HPDE6-E6E7 (cell line): Measurements from ENCODE around the gene C6orf136.

Experiments used
- DNase-seq: peaks from one replicate; pipeline ENCODE4 v3.0.0; 2011; ENCODE audit warnings: missing footprints; ENCODE audit errors: extremely low spot score

C6orf136 gene

DNA sequence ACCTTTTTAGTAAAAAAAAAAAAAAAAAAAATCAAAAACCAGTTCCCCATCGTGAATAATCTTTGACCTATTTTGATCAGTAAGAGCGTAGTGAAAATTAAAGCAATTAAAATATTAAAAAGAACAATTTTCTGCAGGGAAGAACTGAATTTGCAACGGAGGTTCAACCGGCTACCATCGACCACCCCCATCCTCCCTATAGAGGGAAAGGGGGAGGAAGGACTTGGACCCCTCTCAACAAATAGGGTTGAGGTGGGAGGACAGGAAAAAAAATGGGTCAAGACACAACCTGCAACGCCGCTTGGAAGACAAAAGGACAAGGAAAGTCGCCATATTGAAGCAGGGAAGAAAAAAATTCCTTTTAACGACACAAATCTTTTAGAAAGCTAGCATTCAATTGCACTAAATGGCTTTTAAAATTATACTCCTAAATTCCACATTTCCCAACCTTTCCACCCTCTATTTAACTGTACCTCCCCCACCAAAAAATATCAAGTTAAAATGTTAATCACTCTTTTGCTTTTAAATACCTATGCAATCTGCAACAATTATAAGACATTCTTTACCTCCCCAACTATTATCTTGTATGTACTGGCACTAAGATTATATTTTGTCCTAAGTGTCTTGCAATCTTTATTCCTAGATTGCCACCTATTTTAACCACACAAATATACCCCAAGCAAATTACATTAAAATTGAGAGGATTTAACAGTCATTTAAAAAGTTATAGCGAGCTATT lies 31.5 kb upstream of the C6orf136 start:
- DNase-seq = no peak

GRCh38 chr6:30615958-30616810 lies 30.7 kb upstream of the C6orf136 start:
- DNase-seq = no peak

DNA sequence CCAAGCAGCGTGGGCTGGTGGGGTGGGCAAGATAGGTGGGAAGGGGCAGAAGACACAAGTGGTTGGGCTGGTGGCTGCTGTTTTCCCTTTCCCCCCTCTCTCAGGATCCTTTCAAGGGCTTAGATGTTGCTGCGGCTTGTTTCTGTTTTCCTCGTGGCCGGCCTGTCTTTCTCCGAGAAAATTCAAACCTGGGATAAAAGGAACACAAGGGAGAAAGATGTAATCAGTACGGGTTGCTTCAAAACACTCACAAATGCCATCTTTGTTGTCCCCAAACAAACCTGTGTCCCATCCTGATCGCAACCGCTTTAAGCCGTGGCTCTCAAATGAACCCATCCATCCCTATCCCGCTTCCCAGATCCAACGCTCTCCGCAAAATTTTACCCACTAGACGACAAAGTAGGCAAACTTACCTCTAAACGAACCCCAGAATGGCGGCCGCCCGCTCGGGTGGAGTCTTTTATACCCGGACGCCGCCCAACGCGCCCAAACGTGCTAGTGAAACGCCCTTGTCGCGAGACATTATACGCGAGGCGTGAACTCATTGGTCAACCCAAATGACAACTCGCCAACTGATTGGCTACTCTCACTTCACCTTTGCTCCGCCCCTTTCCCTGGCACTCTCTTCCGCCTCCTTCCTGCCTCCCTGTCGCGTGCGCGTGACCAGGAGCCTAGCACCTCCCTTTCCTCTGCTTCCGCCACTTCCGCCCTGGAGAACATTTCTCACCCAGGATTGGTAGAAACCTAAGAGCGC lies 29.9 kb upstream of the C6orf136 start, which contains the start of gene PPP1R10:
Gene PPP1R10, minus strand, starts transcription at position 433 of the 754 bp plus-strand sequence. CDS start 7,299 bp downstream, outside the sequence.
- DNase-seq = peak; percentile 93

GRCh38 chr6:30617565-30618269 lies 29.2 kb upstream of the C6orf136 start, which contains the start of gene MRPS18B:
Gene MRPS18B, plus strand, starts transcription at chr6:30617840. Its CDS starts 26 bp downstream, at chr6:30617866.
- peak; percentile 92 for DNase-seq

GRCh38 chr6:30618270-30618797 lies 28.6 kb upstream of the C6orf136 start:
- no peak for DNase-seq

DNA sequence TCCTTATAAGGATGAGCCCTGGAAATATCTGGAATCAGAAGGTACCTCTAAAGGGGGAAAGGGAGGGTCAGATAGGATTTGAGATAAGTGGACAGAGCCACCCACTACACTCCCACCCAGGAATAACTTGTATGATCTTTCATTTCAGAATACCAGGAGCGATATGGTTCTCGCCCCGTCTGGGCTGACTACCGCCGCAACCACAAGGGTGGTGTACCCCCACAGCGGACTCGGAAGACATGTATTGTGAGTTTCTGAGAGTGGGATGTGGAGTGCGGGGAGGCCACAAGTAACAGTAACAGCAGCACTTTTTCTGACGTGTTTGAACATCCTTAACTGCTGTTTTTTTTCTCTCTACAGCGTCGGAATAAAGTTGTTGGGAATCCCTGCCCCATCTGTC lies 27.4 kb upstream of the C6orf136 start:
- DNase-seq = no peak

- no peak for DNase-seq
Observed at GRCh38 chr6:30625511-30625910, 21.4 kb upstream of the C6orf136 start.

GRCh38 chr6:30626484-30627366 lies 20.2 kb upstream of the C6orf136 start, which contains the start of gene ATAT1:
Gene ATAT1, plus strand, starts transcription at chr6:30626874.
- DNase-seq = peak; percentile 90

DNA sequence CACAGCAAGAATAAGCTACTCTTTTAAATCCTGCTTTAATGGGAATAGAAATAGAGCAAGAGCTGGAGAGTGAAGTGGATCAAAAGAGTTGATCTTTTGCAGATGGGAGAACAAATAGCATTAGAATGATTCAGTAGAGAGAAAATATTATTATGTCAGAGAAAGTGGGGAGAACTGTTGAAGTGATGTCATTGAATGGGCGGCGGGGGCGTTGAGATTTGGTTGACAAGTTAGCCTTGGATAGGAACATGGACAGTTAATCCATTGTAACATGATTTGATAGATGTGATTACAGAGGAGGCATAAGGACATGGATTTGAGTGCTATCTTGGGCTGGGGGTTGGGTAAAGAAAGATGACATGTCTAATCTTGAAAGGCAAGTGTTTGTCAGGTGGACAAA lies 11.1 kb upstream of the C6orf136 start:
- DNase-seq = no peak

GRCh38 chr6:30640481-30640880 lies 6.5 kb upstream of the C6orf136 start:
- no peak for DNase-seq

GRCh38 chr6:30641048-30641447 lies 5.9 kb upstream of the C6orf136 start:
- no peak for DNase-seq

DNA sequence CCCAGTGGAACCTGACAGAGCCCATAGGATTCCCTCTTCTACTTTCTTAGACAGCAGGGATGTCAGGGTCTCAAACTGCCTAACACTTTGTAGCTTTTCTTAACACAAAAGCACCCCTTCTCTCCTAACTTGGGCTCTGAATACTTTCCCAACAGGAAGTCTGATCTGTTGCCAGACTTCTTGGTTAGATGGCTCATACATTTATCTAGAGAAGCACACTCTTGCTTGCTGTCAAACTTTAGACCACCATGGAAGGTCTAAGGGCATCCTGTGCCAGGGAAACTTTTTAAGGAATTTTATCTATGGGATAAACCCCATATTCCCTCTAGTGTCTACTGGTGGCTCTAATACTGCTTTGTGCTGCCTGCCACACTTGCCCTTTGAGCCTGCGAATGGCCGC lies 3.3 kb upstream of the C6orf136 start:
- no peak for DNase-seq

- no peak for DNase-seq
Observed at GRCh38 chr6:30644769-30645168, 2.2 kb upstream of the C6orf136 start.

- DNase-seq = no peak
Observed at GRCh38 chr6:30645989-30646388, 944 bp upstream of the C6orf136 start.

DNA sequence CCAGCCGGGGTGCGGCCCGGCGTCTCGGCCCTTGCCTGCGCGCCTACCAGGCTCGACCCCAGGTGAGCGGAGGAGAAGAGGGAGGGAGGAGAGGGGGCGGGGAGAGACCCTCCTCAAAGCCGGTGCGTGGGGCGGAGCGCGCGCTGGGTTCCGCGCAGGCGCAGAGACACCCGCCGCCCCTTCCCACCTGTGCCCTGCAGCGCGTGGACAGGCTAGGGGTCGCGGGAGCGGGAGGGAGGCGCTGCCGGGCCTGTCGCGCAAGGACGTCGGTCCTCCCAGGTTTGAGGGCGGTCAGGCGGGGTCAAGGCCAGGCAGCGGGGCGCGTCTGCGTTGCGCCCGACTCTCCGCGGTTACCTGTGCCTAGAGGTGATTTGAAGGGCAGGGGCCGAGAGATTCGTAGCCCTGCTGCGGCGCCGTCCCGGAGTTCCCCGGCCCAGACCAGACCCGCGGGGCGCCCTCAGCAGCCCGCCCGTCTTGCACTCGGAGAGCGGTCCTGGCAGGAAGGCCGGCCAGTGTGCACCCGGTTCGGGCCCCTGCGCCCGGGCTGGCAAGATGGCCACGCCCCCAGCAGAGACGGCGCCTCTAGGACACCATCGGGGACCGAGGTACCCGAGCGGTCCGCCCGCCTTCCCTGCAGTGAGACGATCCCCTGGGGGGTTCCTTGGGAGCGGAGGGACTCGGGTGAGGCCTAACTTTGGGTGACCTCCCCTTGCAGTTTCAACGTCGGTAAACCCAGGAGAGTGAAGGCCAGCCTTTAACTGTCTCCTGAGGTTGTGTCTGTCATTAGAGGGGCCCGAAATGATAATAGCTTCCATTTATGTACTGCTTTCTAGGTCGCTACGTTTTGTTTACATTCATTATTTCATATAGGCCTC lies 546 bp downstream of the C6orf136 start:
- DNase-seq = peak; percentile 48

DNA sequence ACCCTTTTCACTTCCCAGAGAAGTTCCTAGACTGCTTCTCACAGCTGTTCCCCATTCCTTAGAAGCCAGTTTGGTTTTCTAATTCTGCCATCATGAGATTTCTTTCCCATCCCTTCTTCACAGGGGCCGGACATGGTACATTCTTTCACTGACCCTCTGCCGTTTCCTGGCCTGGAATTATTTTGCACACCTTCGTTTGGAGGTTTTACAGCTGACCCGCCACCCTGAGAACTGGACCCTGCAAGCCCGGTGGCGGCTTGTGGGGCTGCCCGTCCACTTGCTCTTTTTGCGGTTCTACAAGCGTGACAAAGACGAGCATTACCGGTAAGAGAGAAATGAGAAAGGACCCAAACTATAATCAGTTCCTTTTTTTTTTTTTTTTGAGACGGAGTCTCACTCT lies 4.2 kb downstream of the C6orf136 start:
- no peak for DNase-seq

- DNase-seq = no peak
Observed at GRCh38 chr6:30654798-30655742, 8.1 kb downstream of the C6orf136 start.

- DNase-seq = no peak
Observed at GRCh38 chr6:30655743-30656094, 8.8 kb downstream of the C6orf136 start.
